SU-DHL-6 (cell line): ENCODE results near the gene E2F1.

Experiments used
- EZH2phosphoT487 ChIP-seq: fragments of 200-600 bp; sonication (generic), shearing (Covaris generic); conservative IDR thresholded peaks from 2 replicates; pipeline ENCODE4 v1.6.1; 2018; ENCODE audit warnings: mild to moderate bottlenecking, antibody characterized with exemption, low read length, moderate library complexity, mixed read lengths
- TF ChIP-seq, protein P1 (sequence below): fragments of 200-600 bp; sonication (generic); IDR thresholded peaks from one replicate; pipeline ENCODE4 v1.5.1; 2017; ENCODE audit warnings: antibody characterized with exemption, mild to moderate bottlenecking, low read length, moderate library complexity; ENCODE audit not compliant: insufficient read depth, poor library complexity, severe bottlenecking

DNA sequence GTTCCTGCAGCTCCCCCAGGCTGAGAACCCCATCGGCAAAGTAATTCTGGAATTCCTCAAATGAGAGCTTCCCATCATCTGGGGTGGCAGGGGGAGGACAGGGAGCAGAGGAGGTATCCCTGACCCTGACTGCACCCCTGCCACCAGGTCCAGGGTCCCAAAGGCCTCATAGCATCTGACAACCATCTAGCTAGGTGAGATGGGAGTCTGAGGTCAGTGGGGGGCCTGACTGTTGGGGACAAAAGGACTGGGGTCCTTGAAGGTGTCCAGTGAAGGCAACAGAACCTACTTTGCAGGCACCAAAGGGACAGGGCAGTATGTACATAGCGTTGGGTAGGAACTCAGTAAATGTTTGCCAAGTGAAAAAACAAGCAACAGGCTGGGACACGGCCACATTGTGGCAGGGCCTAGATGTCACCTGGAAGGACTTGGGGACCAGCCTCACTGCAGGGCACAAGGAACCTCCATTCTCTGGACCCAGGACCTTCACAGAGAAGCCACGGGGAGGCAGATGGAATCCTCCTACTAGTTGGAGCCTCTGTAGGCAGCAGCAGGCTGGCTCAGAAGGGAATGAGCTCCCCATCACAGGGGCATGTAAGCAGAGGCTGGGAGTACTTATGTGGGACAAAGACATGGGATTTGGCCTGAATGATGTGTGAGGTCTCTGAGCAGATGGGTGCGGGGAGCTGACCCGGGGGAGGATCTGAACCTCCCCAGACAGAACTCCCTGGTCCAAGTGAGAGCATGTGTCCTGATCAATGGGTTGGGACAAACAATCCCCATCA is 15.3 kb downstream of the E2F1 start:
- TF ChIP-seq, protein P1, sequence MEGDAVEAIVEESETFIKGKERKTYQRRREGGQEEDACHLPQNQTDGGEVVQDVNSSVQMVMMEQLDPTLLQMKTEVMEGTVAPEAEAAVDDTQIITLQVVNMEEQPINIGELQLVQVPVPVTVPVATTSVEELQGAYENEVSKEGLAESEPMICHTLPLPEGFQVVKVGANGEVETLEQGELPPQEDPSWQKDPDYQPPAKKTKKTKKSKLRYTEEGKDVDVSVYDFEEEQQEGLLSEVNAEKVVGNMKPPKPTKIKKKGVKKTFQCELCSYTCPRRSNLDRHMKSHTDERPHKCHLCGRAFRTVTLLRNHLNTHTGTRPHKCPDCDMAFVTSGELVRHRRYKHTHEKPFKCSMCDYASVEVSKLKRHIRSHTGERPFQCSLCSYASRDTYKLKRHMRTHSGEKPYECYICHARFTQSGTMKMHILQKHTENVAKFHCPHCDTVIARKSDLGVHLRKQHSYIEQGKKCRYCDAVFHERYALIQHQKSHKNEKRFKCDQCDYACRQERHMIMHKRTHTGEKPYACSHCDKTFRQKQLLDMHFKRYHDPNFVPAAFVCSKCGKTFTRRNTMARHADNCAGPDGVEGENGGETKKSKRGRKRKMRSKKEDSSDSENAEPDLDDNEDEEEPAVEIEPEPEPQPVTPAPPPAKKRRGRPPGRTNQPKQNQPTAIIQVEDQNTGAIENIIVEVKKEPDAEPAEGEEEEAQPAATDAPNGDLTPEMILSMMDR = no peak
- TF ChIP-seq EZH2phosphoT487 = no peak
